ENCODE data around the gene NCAPH2.

Gene NCAPH2

GRCh38 chr22:50469377-50470305 lies 38.4 kb upstream of the NCAPH2 start:
- TF ChIP-seq CTCF (IDR thresholded peaks at IDR 0.05; ENCODE audit: insufficient read depth, low read depth, low read length, missing control alignments): peak; percentile 14
- DNase-seq (ENCODE audit: low read depth): peak; percentile 98
- H3K4me3 ChIP-seq (ENCODE audit: low read depth, low read length): peak overlapping the region; percentile 32

GRCh38 chr22:50470491-50470890 lies 37.5 kb upstream of the NCAPH2 start:
- DNase-seq (ENCODE audit: low read depth): peak; percentile 53
- no peak overlapping the region; the same call in 1 of the 2 replicates for H3K4me3 ChIP-seq (ENCODE audit: low read depth, low read length)
- TF ChIP-seq CTCF (IDR thresholded peaks at IDR 0.05; ENCODE audit: insufficient read depth, low read depth, low read length, missing control alignments): no peak

GRCh38 chr22:50471197-50471847 lies 36.7 kb upstream of the NCAPH2 start:
- H3K4me3 ChIP-seq (ENCODE audit: low read depth, low read length): no peak overlapping the region
- TF ChIP-seq CTCF (IDR thresholded peaks at IDR 0.05; ENCODE audit: insufficient read depth, low read depth, low read length, missing control alignments): no peak
- DNase-seq (ENCODE audit: low read depth): no peak

- TF ChIP-seq CTCF (IDR thresholded peaks at IDR 0.05; ENCODE audit: insufficient read depth, low read depth, low read length, missing control alignments): no peak
- H3K4me3 ChIP-seq (ENCODE audit: low read depth, low read length): no peak overlapping the region
- DNase-seq (ENCODE audit: low read depth): no peak
These were observed 36.1 kb upstream of the NCAPH2 start for GRCh38 chr22:50471962-50472361.

- peak; percentile 65 for DNase-seq (ENCODE audit: low read depth)
- peak; percentile 65 for TF ChIP-seq CTCF (IDR thresholded peaks at IDR 0.05; ENCODE audit: insufficient read depth, low read depth, low read length, missing control alignments)
- no peak overlapping the region; the same call in 1 of the 2 replicates for H3K4me3 ChIP-seq (ENCODE audit: low read depth, low read length)
These were observed 34.9 kb upstream of the NCAPH2 start for GRCh38 chr22:50473088-50473487.

GRCh38 chr22:50473855-50474671 lies 34.0 kb upstream of the NCAPH2 start:
- peak; percentile 25 for DNase-seq (ENCODE audit: low read depth)
- H3K4me3 ChIP-seq (ENCODE audit: low read depth, low read length): peak overlapping the region; percentile 71
- TF ChIP-seq CTCF (IDR thresholded peaks at IDR 0.05; ENCODE audit: insufficient read depth, low read depth, low read length, missing control alignments): no peak

Measured in GM12865 (cell line).